ENCODE results near the gene AP2B1. TPM values are rescaled to one million over a fixed set of nuclear protein-coding genes. Genes with fewer than 3 reads are reported as not detected.

Gene AP2B1
- total and polyA plus RNA-seq, 12 donors, result 23.4 to 167 (median 78.2) TPM

- H3K27ac ChIP-seq, result no peak overlapping the region
- 32 to 41% (median 37%) methylated on average over 7 of the region's 7 CpGs for WGBS, 4 donors
- intact Hi-C loops (cut with DNase I), result loop anchor here in 1 of 2 donors (5.0 kb wide), 1 partner anchor 40 kb away; the partner anchor contains the start of gene TAF15
- H3K4me1 ChIP-seq (replicated peaks in 1 of 2), result peaks cover 5 to 11% of the 10 kb centered on the region in 2 donors
- H3K9me3 ChIP-seq (replicated peaks in 1 of 3), result no peaks in the 10 kb centered on the region
- DNase-seq, result peak; percentile 55 to 73 (median 69)
- TF ChIP-seq CTCF (IDR thresholded peaks at IDR 0.05) (peak; percentile 34 to 73 (median 66)), POLR2A (IDR thresholded peaks at IDR 0.05) (no peak)
- H3K4me3 ChIP-seq, result no peak overlapping the region
- H3K27me3 ChIP-seq, result no peaks in the 10 kb centered on the region
- H3K36me3 ChIP-seq (replicated peaks in 1 of 2), result no peaks in the 10 kb centered on the region
These were observed 179.9 kb downstream of the AP2B1 start for GRCh38 chr17:35766903-35767510.

- H3K4me1 ChIP-seq (replicated peaks in 1 of 2), result peaks cover 5 to 11% of the 10 kb centered on the region in 2 donors
- TF ChIP-seq POLR2A (IDR thresholded peaks at IDR 0.05) (no peak), CTCF (IDR thresholded peaks at IDR 0.05) (no peak)
- H3K27ac ChIP-seq, result no peak overlapping the region
- no peak overlapping the region for H3K4me3 ChIP-seq
- H3K9me3 ChIP-seq (replicated peaks in 1 of 3), result no peaks in the 10 kb centered on the region
- 85 to 98% (median 93%) methylated on average over 2 of the region's 2 CpGs for WGBS, 4 donors
- no peak for DNase-seq
- no peaks in the 10 kb centered on the region for H3K36me3 ChIP-seq (replicated peaks in 1 of 2)
- no peaks in the 10 kb centered on the region for H3K27me3 ChIP-seq
- intact Hi-C loops (cut with DNase I), result loop anchor here in 1 of 2 donors (5.0 kb wide), 1 partner anchor 39 kb away; the partner anchor contains the start of gene TAF15
These were observed 181.7 kb downstream of the AP2B1 start for GRCh38 chr17:35768797-35769196.

- Histone ChIP-seq H3K9me3 (replicated peaks in 1 of 3) (no peaks in the 10 kb centered on the region), H3K36me3 (replicated peaks in 1 of 2) (no peaks in the 10 kb centered on the region), H3K27ac (no peak overlapping the region), H3K4me3 (no peak overlapping the region), H3K4me1 (replicated peaks in 1 of 2) (no peaks in the 10 kb centered on the region), H3K27me3 (no peaks in the 10 kb centered on the region)
- no peak for DNase-seq
- intact Hi-C loops (cut with DNase I), result loop anchor here in 1 of 2 donors (5.0 kb wide), 1 partner anchor 37 kb away; the partner anchor contains the start of gene TAF15
- 79 to 96% (median 86%) methylated on average over 21 to 48 of the region's 48 CpGs for WGBS, 4 donors
- TF ChIP-seq CTCF (IDR thresholded peaks at IDR 0.05) (no peak), POLR2A (IDR thresholded peaks at IDR 0.05) (no peak)
These were observed 182.9 kb downstream of the AP2B1 start for GRCh38 chr17:35769895-35770486.

- 89 to 90% (median 90%) methylated on average over 10 to 20 of the region's 20 CpGs; no CpG with 5 or more reads in 1 of the 4 donors for WGBS, 4 donors
- no peak for TF ChIP-seq POLR2A (IDR thresholded peaks at IDR 0.05)
- no peak for TF ChIP-seq CTCF (IDR thresholded peaks at IDR 0.05)
- DNase-seq, result no peak
- Histone ChIP-seq H3K4me3 (no peak overlapping the region), H3K27ac (no peak overlapping the region), H3K9me3 (replicated peaks in 1 of 3) (no peaks in the 10 kb centered on the region), H3K27me3 (no peaks in the 10 kb centered on the region), H3K36me3 (replicated peaks in 1 of 2) (no peaks in the 10 kb centered on the region), H3K4me1 (replicated peaks in 1 of 2) (no peaks in the 10 kb centered on the region)
- intact Hi-C loops (cut with DNase I), result no loop called here
These were observed 186.0 kb downstream of the AP2B1 start for GRCh38 chr17:35773129-35773528.

Data from adrenal gland (tissue), 12 donors.